HUES6 (cell line): ENCODE results near the gene OCLN.
"Not testable (repeated sequence)": the region's sequence is repeated elsewhere in the genome, so short reads cannot be mapped to it uniquely, and the experiment has no call there.

ENCODE experiments used
- H3K27ac ChIP-seq: 2 replicates; pipeline ENCODE4 v1.7.0; 2013; ENCODE audit warnings: low read depth, mild to moderate bottlenecking, low read length, inconsistent platforms
- H3K27me3 ChIP-seq: 2 replicates; pipeline ENCODE4 v1.6.1; 2013; ENCODE audit warnings: low read length; ENCODE audit not compliant: control insufficient read depth, insufficient read depth
- H3K36me3 ChIP-seq: 2 replicates; pipeline ENCODE4 v1.6.1; 2013; ENCODE audit warnings: low read length; ENCODE audit not compliant: control insufficient read depth, insufficient read depth
- H3K4me1 ChIP-seq: 2 replicates; pipeline ENCODE4 v1.6.1; 2013; ENCODE audit warnings: low read length; ENCODE audit not compliant: control insufficient read depth, insufficient read depth
- H3K4me3 ChIP-seq: 2 replicates; pipeline ENCODE4 v1.5.1; 2013; ENCODE audit warnings: low read depth, low read length
- H3K9ac ChIP-seq: one replicate; pipeline ENCODE4 v1.6.1; 2013; ENCODE audit warnings: mild to moderate bottlenecking, low read length
- H3K9me3 ChIP-seq: 2 replicates; pipeline ENCODE4 v1.6.1; 2013; ENCODE audit warnings: low read depth, low read length; ENCODE audit not compliant: control insufficient read depth, insufficient read depth

The OCLN gene

GRCh38 chr5:69509212-69509611, 16.6 kb downstream of the OCLN start:
- Histone ChIP-seq H3K36me3 (peaks cover 67% of the 10 kb centered on the region), H3K27ac (no peak overlapping the region), H3K4me1 (no peaks in the 10 kb centered on the region), H3K27me3 (no peaks in the 10 kb centered on the region), H3K9me3 (peaks cover 2% of the 10 kb centered on the region; the same call in 1 of the 2 replicates), H3K4me3 (no peak overlapping the region), H3K9ac (no peak overlapping the region)

GRCh38 chr5:69510694-69511093, 18.1 kb downstream of the OCLN start:
- Histone ChIP-seq H3K36me3 (peaks cover 55% of the 10 kb centered on the region), H3K4me1 (no peaks in the 10 kb centered on the region), H3K9me3 (peaks cover 3% of the 10 kb centered on the region; the same call in 1 of the 2 replicates), H3K27ac (no peak overlapping the region), H3K9ac (no peak overlapping the region), H3K4me3 (no peak overlapping the region), H3K27me3 (no peaks in the 10 kb centered on the region)

- Histone ChIP-seq H3K27ac (no peak overlapping the region), H3K36me3 (peaks cover 42% of the 10 kb centered on the region), H3K9ac (no peak overlapping the region), H3K4me3 (no peak overlapping the region), H3K27me3 (no peaks in the 10 kb centered on the region), H3K4me1 (no peaks in the 10 kb centered on the region), H3K9me3 (peaks cover 3% of the 10 kb centered on the region; the same call in 1 of the 2 replicates)
These were observed 20.2 kb downstream of the OCLN start for GRCh38 chr5:69512740-69513260.

GRCh38 chr5:69515570-69515969, 23.0 kb downstream of the OCLN start:
- not testable (repeated sequence) for H3K27ac ChIP-seq, H3K4me3 ChIP-seq, H3K9ac ChIP-seq, H3K27me3 ChIP-seq, H3K9me3 ChIP-seq, H3K4me1 ChIP-seq
- H3K36me3 ChIP-seq, result peaks cover 28% of the 10 kb centered on the region

GRCh38 chr5:69516769-69517168, 24.2 kb downstream of the OCLN start:
- H3K4me1 ChIP-seq, result no peaks in the 10 kb centered on the region
- no peak overlapping the region for H3K4me3 ChIP-seq
- no peak overlapping the region for H3K27ac ChIP-seq
- H3K9ac ChIP-seq, result no peak overlapping the region
- peaks cover 33% of the 10 kb centered on the region for H3K36me3 ChIP-seq
- peaks cover 3% of the 10 kb centered on the region; the same call in 1 of the 2 replicates for H3K9me3 ChIP-seq
- no peaks in the 10 kb centered on the region for H3K27me3 ChIP-seq

- H3K27ac ChIP-seq, result no peak overlapping the region
These were observed 25.2 kb downstream of the OCLN start for GRCh38 chr5:69517763-69518212.

GRCh38 chr5:69519285-69519684, 26.7 kb downstream of the OCLN start:
- H3K27me3 ChIP-seq, result no peaks in the 10 kb centered on the region
- peaks cover under 1% of the 10 kb centered on the region; the same call in 1 of the 2 replicates for H3K9me3 ChIP-seq
- no peak overlapping the region for H3K9ac ChIP-seq
- peaks cover 20% of the 10 kb centered on the region; the same call in 1 of the 2 replicates for H3K36me3 ChIP-seq
- no peaks in the 10 kb centered on the region for H3K4me1 ChIP-seq
- no peak overlapping the region for H3K4me3 ChIP-seq
- no peak overlapping the region for H3K27ac ChIP-seq

More at GRCh38 chr5:69517763-69518212, 25.2 kb downstream of the OCLN start:
- no peak overlapping the region for H3K4me3 ChIP-seq
- peaks cover 31% of the 10 kb centered on the region for H3K36me3 ChIP-seq
- no peaks in the 10 kb centered on the region for H3K4me1 ChIP-seq
- H3K9me3 ChIP-seq, result peaks cover 3% of the 10 kb centered on the region; the same call in 1 of the 2 replicates
- H3K27me3 ChIP-seq, result no peaks in the 10 kb centered on the region
- no peak overlapping the region for H3K9ac ChIP-seq

GRCh38 chr5:69522035-69522434, 29.4 kb downstream of the OCLN start:
- Histone ChIP-seq H3K4me3 (no peak overlapping the region), H3K9ac (no peak overlapping the region), H3K27ac (no peak overlapping the region), H3K9me3 (no peaks in the 10 kb centered on the region), H3K4me1 (no peaks in the 10 kb centered on the region), H3K36me3 (peaks cover 28% of the 10 kb centered on the region), H3K27me3 (no peaks in the 10 kb centered on the region)

- Histone ChIP-seq H3K27me3 (no peaks in the 10 kb centered on the region), H3K4me3 (no peak overlapping the region), H3K4me1 (peaks cover 11% of the 10 kb centered on the region), H3K9me3 (no peaks in the 10 kb centered on the region), H3K27ac (no peak overlapping the region), H3K36me3 (peaks cover 24% of the 10 kb centered on the region), H3K9ac (no peak overlapping the region)
These were observed 32.9 kb downstream of the OCLN start for GRCh38 chr5:69525490-69525889.

GRCh38 chr5:69526660-69527059, 34.1 kb downstream of the OCLN start:
- Histone ChIP-seq H3K9me3 (no peaks in the 10 kb centered on the region), H3K9ac (no peak overlapping the region), H3K27me3 (no peaks in the 10 kb centered on the region), H3K4me3 (no peak overlapping the region), H3K27ac (no peak overlapping the region), H3K4me1 (peaks cover 11% of the 10 kb centered on the region), H3K36me3 (peaks cover 18% of the 10 kb centered on the region)

GRCh38 chr5:69527128-69527770, 34.7 kb downstream of the OCLN start:
- H3K4me1 ChIP-seq, result peaks cover 11% of the 10 kb centered on the region
- H3K9me3 ChIP-seq, result no peaks in the 10 kb centered on the region
- H3K27ac ChIP-seq, result no peak overlapping the region
- peaks cover 18% of the 10 kb centered on the region for H3K36me3 ChIP-seq
- no peaks in the 10 kb centered on the region for H3K27me3 ChIP-seq
- H3K4me3 ChIP-seq, result no peak overlapping the region
- no peak overlapping the region for H3K9ac ChIP-seq
